AG10803 (cell line): Measurements from ENCODE around the gene LMO3.
"Not testable (repeated sequence)": the region's sequence is repeated elsewhere in the genome, so short reads cannot be mapped to it uniquely, and the experiment has no call there.

Experiments used
- DNase-seq: peaks from one replicate; pipeline ENCODE4 v3.0.0; 2010; ENCODE audit warnings: low read depth
- H3K4me3 ChIP-seq: 2 replicates; pipeline ENCODE4 v1.5.1; 2011; ENCODE audit warnings: mild to moderate bottlenecking, low read length, control low read depth
- TF ChIP-seq, protein P1 (sequence below): conservative IDR thresholded peaks from 2 replicates; pipeline ENCODE4 v1.5.1; 2011; ENCODE audit warnings: mild to moderate bottlenecking, low read length, control low read depth, inconsistent platforms

Gene LMO3

DNA sequence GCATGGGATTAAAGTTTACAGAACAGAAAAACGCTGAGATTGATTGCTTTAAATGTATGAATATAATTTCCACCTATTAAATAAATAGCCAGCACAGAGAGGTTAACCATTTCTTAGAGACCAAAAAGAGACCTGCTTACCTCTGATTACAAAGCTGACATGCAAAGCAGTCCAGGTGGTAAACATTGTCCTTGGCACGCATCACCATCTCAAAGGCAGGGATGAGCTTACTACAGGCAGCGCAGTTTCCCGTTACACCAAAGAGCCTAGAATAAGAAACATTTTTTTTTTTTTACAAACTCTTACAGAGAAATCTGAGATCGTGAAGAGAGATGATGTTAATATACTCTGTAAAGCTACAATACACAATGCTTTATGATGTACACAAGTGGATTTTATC, 45.7 kb downstream of the LMO3 start:
- TF ChIP-seq, protein P1, sequence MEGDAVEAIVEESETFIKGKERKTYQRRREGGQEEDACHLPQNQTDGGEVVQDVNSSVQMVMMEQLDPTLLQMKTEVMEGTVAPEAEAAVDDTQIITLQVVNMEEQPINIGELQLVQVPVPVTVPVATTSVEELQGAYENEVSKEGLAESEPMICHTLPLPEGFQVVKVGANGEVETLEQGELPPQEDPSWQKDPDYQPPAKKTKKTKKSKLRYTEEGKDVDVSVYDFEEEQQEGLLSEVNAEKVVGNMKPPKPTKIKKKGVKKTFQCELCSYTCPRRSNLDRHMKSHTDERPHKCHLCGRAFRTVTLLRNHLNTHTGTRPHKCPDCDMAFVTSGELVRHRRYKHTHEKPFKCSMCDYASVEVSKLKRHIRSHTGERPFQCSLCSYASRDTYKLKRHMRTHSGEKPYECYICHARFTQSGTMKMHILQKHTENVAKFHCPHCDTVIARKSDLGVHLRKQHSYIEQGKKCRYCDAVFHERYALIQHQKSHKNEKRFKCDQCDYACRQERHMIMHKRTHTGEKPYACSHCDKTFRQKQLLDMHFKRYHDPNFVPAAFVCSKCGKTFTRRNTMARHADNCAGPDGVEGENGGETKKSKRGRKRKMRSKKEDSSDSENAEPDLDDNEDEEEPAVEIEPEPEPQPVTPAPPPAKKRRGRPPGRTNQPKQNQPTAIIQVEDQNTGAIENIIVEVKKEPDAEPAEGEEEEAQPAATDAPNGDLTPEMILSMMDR: no peak
- no peak overlapping the region for H3K4me3 ChIP-seq
- no peak for DNase-seq

DNA sequence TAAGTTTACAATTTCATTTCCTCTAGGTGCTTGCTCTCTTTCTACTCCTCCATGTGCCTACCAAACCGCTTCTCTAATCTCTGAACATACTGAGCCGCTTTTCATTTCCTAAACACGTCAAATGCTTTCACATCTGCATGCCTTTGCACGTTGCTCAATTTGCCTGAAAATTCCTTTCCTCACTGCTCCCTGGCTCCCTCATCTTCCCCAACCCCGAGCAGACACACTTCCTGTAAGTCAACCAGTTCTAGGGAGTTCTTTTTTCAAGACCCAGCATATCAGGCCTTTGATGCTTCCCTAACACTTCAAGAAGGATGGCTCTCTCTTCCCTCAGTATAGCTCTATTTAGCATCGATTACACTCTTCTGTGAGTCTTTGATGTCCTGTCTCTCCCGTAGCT, 50.3 kb downstream of the LMO3 start:
- no peak overlapping the region for H3K4me3 ChIP-seq
- TF ChIP-seq, protein P1: no peak
- DNase-seq: peak; percentile 79

DNA sequence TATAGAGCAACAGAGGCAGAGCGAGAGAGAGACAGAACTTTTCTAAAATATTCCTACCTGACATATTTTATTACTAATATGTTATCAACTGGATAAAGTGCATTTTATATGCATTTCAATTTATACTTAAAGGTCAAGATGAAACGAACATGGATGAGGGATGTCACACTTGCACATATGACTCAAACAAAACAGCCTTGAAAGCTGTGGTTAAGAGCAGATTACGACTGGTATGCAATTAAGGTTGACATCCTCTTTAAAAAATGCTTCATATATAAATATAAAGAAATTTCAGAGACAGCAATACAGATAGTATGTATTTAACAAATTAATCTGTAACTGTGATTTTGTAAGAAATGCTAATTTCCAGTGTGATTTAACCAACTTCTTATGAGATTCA, 52.5 kb downstream of the LMO3 start:
- no peak overlapping the region for H3K4me3 ChIP-seq
- DNase-seq: peak; percentile 6
- TF ChIP-seq, protein P1: no peak

DNA sequence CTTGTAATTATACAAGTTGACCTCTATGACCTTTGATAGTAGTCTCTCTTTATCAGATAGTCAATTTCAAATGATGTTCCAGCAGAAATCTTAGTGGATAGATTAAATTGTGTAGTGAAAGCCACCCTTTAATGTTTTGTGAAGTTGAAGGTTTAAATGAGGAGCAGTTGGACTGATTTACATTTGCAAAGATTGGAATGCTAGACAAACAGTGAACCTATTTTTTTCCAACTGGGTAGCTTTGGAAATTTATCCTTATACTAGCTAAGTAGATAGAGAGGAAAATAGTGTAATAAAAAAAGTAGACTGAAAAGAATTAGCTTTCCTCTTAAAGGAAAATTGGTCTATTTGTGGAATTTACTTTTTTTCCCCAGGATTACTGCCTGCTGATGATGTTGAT, 53.7 kb downstream of the LMO3 start:
- no peak overlapping the region for H3K4me3 ChIP-seq
- no peak for DNase-seq
- TF ChIP-seq, protein P1: no peak

DNA sequence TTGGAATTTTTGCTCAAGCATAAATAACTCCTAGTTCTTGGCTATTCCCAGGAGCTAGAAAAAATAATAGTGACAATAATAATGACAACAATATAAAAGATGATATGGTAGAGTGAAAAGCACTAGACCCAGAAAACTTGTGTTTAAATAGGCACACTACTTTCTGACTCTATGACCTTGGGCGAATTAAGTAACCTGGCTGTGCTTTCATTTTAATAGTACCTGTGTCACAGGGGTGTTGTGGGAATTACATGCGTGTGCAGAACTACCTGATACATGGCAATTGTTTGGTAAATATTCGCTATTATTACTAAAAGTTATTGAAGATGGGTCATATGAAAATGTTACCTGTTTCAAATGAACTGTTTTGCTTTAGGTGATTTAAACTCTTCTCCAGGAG, 60.1 kb downstream of the LMO3 start:
- TF ChIP-seq, protein P1: no peak
- DNase-seq: no peak
- no peak overlapping the region for H3K4me3 ChIP-seq

DNA sequence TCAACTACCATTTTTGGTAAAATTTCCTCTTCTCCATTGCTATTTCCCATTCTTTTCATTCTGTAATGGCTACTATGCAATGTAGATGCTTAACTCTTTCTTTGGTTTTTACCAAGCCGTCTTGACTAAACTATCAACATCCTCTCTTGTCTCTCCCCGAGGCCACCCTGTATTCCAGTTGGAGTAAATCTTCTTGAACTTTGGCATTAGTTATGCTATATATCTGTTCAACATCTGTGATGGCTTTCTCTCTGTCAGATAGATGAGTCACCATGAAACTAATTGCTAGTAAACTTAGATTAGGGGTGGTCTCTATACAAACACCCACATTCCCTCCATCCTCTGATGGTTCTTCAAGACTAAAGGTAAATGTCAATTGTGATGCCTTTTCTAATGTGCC, 63.4 kb downstream of the LMO3 start:
- no peak for DNase-seq
- TF ChIP-seq, protein P1: no peak
- no peak overlapping the region for H3K4me3 ChIP-seq

DNA sequence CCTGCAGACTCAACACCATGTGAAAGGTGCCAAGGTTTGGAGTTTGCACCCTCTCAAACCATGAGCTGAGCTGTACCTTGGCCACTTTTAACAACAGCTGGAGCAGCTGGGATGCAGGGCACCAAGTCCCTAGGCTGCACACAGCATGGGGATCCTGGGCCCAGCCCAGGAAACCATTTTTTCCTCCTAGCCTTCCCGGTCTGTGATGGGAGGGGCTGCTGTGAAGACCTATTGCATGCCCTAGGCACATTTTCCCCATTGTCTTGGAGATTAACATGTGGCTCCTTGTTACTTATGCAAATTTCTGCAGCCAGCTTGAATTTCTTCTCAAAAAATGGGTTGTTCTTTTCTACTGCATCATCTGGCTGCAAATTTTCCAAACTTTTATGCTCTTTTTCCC, 68.3 kb downstream of the LMO3 start:
- H3K4me3 ChIP-seq, DNase-seq: not testable (repeated sequence)

DNA sequence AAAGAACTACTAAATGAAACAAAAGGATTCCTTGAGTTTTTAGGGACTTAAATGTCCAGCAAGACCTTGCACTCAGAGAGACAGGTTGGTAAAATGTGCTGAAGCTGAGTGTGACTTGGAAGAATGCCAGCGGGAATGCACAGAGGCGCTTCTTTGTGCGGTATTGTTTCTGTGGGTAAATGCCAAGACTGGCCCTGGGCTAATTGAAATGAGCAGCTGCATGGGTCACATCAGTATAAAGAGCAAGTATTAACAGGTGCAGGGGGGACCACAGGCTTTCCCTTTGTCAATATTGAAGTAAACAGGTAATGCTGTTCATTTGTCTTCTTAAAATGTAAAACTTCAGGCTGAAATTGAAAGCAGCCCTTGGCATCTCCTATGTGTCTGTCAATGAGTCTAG, 74.3 kb downstream of the LMO3 start:
- DNase-seq: no peak
- no peak overlapping the region for H3K4me3 ChIP-seq
- TF ChIP-seq, protein P1: no peak
